ENCODE measurements around the gene OLIG1.

The OLIG1 gene

DNA sequence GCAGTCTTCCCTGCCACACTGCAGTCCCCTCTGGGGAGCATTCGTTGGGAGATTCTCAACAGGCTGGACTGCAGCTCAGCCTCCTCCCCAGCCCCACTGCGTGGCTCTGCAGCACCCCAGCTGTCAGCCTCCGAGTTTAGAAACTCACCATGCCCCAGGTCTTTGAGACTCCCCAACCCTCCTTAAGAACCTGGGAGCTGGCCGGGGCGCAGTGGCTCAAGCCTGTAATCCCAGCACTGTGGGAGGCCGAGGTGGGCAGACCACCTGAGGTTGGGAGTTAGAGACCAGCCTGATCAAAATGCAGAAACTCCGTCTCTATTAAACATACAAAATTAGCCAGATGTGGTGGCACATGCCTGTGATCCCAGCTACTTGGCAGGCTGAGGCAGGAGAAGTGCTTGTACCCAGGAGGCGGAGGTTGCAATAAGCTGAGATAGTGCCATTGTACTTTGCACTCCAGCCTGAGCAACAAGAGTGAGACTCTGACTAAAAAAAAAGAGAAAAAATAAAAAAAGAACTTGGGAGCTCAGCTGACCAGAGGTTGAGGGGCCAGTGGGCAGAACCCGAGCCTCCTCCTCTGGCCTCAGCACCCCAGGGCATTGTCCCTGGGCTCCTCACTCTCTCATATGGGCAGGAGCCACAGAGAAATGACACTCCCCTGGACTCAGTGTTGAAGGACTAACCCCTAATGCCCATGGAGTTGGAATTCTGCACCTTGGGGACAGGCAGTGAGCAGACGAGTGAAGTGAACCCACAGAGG is 38.6 kb upstream of the OLIG1 start:
- no peak for DNase-seq

DNA sequence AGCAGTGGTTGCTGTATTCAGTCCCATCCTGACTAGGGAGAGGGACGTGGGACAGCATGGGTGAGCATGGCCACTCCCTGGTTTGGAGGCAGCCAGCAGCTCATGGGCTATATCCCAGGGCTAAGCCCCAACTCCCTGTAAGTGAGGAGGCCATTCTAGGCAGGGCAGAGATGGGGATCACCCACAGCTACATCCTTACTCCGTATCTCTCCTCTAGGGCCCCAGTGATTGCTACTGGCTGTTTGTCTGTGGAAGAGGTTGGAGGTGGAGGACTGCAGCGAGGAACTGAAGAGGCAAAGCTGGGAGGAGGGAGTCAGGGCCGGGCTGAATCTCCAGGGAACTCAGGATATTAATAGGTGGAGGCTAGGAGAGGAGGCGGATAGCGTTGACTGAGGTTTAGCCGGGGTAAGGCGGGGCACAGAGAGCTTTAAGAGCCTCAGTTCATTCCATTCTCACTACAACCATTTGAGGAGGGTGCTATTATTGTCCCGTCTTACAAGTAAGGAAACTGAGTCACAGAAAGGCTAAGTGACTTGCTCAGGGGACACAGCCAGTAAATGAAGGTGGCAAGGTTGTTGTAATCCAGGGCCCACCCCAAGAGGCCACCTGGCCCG is 37.4 kb upstream of the OLIG1 start:
- DNase-seq, result no peak

DNA sequence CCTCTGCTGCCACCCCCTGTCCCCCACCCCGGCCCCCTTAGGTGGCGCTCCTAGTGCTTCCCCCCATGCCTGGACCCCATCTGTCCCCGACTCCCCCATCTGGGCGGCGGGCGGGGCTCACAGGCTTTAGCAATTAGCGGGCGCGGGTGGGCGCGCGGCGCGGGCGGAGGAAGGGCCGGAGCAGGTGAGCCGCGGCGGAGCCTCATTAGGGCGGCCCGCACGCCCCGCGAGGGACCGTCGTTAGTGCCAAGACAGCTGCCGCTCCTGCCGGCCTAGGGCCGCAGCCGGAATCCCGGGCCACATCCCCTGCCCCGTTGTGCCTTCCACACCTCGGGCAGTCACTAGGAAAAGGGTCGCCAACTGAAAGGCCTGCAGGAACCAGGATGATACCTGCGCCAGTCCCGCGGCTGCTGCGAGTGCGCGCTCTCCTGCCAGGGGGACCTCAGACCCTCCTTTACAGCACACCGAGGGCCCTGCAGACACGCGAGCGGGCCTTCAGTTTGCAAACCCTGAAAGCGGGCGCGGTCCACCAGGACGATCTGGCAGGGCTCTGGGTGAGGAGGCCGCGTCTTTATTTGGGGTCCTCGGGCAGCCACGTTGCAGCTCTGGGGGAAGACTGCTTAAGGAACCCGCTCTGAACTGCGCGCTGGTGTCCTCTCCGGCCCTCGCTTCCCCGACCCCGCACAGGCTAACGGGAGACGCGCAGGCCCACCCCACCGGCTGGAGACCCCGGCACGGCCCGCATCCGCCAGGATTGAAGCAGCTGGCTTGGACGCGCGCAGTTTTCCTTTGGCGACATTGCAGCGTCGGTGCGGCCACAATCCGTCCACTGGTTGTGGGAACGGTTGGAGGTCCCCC is 36.6 kb upstream of the OLIG1 start:
- DNase-seq, result no peak

DNA sequence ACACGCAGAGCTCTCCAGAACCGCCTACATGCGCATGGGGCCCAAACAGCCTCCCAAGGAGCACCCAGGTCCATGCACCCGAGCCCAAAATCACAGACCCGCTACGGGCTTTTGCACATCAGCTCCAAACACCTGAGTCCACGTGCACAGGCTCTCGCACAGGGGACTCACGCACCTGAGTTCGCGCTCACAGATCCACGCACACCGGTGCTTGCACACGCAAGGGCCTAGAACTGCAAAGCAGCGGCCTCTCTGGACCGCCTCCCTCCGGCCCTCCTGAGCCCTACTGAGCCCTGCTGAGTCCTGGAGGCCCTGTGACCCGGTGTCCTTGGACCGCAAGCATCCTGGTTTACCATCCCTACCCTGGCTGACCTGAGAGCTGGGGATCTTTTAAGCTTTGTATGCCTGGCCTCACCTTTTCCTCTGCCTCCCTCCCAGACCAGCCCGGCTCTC is 36.0 kb upstream of the OLIG1 start:
- no peak for DNase-seq

- no peak for DNase-seq
These were observed 34.8 kb upstream of the OLIG1 start for GRCh38 chr21:33035147-33035546.

GRCh38 chr21:33036430-33037162 is 33.3 kb upstream of the OLIG1 start:
- no peak for DNase-seq

GRCh38 chr21:33037501-33037900 is 32.4 kb upstream of the OLIG1 start:
- no peak for DNase-seq

GRCh38 chr21:33039536-33039935 is 30.4 kb upstream of the OLIG1 start:
- DNase-seq, result no peak

DNA sequence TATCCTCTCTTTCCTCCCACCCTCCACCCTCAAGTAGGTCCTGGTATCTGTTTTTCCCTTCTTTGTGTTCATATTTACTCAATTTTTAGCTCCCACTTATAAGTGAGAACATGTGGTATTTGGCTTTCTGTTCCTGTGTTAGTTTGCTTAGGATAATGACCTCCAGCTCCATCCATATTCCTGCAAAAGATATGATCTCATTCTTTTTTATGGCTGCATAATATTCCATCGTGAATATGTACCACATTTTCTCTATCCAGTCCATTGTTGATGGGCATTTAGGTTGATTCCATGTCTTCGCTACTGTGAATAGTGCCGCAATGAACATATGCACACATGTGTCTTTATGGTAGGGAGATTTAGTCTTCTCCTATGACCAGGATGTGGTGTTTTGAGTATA is 29.7 kb upstream of the OLIG1 start:
- no peak for DNase-seq

GRCh38 chr21:33041981-33042380 is 28.0 kb upstream of the OLIG1 start:
- DNase-seq, result no peak

DNA sequence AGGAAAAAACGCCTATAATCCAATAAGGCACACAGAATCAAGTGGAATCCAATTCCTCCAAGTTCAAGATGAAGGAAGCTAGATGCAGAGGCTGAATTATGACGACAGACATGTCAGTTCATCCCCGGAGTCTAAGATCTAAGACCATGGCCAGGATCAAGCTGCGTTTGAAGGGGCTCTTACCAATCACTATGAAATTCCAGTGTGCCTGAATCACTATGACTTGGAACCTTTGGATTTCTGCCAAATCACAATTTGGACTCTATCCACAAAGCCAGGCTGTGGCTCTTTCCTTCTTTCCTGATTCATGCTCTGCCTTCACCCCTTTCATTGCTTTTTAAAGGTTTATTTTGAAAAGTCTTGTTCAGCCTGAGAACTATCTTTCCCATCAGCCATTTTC is 27.1 kb upstream of the OLIG1 start:
- DNase-seq, result no peak

DNA sequence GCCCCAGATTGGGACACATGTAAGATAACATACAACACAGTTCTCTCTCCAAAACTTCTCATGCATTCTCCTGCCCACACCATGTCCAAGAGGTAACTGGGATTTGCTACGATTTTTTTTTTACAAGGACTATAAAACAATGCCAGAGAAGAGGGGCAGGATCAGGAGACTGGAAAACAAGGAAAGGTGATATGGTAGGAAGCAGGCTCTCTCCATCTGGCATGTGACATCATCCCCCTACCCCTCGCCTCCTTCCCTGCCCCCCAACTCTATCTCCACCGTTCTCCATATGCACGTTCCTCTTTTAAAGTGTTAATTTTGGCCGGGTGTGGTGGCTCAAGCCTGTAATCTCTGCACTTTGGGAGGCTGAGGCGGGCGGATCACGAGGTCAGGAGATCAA is 23.5 kb upstream of the OLIG1 start:
- DNase-seq, result no peak

DNA sequence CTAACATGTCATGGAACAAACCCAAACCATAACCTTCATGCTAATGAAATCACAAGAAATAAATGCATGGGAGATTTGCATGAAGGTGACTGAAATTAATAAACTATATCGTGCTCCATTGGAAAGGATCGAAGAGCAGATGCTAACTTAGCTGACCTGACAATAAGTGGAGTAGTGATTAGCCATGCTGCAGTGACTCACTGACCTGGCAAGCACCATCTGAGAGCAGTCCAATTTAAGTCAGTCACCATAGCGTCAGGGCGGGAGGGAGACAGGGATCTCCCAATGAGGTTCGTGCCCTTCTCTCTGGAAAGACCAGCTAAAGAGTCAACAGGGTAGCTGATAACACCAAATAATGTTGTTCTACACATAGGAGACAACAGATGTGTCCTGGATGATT is 22.7 kb upstream of the OLIG1 start:
- no peak for DNase-seq

- DNase-seq, result no peak
These were observed 18.0 kb upstream of the OLIG1 start for GRCh38 chr21:33051925-33052324.

DNA sequence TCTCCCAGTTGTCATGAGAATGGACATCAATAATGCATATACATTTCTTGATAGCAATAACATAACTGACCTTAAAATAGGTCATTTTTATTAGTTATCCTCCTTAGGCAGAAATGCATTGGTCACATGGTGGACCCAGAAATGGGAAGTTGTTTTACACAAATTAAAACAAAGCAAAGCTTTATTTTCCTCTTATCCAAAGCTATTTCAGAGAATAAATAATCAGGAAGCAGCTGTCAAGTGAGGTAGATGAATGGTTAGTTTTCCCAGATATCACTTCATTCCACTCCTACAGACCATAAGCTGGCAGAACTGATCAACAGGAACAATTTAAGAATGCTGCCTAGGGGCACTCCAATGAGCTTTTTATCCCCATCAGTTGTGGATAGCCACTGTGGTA is 16.0 kb upstream of the OLIG1 start:
- no peak for DNase-seq

- no peak for DNase-seq
These were observed 13.9 kb upstream of the OLIG1 start for GRCh38 chr21:33055991-33056390.

DNA sequence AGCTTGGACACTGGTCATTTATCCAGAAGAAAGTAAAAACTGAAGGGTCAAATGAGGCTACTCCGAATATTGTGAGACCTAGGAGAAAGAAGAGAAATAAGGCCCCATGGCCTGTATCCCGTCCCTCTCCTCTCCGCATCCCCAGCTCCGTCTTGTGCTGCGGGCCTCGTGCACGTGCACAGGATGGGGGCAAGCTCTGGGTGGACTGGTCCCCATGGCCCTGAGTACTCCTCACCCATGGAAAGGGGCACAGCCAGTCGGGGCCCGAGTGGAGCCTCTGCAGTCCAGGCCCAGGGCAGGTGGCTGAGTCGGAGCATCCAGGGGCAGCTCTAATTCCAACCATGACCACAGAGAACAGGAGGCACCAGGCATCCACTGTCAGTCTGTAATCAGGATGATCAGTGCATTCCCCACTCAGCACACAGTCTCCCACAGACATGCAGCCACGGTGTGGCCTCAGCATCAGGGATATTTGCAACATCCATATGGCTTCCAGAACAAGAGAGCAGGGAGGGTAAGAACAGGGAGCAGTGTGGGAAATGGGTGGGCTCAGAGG is 12.5 kb upstream of the OLIG1 start:
- DNase-seq, result no peak

DNA sequence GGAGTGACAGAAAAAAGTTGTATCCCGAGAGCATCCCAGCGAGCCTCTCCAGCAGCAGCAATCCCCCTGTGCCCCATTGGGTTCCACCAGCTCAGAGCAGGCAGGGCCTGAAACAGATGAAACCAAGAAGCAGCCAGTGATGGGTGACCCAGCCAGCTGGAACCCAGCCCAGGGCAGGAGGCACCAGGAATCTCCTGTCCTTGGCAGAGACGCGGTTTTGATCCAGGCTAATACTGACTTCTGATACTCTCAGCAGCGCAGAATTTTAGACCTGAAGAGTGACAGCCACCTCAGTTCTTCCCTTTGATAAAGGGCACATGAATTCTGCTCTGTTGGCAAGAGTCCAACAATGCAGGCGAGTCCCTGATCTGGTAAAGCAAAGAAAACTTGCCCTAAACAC is 11.4 kb upstream of the OLIG1 start:
- DNase-seq, result no peak

DNA sequence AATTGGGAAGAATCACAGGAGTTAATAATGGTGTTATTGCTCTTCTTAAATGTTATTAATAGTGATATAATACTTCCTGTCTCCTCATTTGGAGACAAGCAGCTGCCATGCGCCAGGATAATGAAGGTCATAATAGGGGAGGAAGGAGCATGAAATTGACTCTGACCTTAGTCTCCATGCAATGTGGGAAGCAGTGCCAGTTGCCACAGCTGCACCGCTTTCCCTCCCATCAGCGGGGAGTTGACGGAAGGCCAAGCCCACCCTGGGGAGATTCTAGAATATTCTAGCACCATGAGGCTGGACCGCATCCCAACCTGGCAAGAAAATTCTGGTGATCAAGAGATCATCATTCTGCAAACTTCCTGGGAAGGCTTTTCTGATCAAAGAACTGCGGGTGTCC is 11.0 kb upstream of the OLIG1 start:
- DNase-seq, result no peak

DNA sequence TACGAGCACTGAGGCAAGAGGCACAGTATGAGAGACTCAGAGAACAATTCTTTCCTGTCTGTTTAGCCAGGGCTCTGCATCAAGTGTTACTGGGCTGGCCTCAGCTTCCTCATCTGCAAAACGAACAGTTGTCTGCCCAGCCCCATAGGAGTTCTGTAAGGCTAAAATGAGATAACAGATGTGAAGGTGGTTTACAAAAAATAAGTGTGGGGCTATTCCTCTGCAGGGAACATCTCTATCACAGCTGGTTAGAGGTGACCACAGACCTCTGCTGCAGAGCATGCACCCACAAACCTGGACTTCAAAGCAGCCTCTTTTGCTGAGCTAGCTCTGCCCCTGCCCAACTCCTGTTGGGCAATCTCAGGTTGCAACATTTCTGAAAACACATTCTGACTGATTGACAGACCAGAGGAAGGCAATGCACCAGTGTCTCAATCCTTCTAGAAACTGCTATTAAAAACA is 10.5 kb upstream of the OLIG1 start:
- no peak for DNase-seq

DNA sequence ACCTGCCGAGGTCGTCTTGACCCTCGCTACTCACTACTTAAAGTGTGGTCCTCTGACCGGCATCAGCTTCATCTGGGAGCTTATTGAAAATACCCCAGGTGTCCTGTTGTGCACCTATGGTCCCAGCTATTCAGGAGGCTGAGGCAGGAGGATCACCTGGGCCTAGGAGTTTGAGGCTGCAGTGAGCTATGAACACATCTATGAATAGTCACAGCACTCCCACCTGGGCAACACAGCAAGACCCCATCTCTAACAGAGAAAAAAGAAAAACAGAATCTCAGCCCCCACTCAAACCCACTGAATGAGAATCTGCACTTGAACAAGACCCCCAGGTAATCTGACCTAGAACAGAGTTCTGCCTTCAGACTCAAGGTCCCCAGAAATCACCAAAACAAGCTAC is 8.7 kb upstream of the OLIG1 start:
- DNase-seq, result no peak

DNA sequence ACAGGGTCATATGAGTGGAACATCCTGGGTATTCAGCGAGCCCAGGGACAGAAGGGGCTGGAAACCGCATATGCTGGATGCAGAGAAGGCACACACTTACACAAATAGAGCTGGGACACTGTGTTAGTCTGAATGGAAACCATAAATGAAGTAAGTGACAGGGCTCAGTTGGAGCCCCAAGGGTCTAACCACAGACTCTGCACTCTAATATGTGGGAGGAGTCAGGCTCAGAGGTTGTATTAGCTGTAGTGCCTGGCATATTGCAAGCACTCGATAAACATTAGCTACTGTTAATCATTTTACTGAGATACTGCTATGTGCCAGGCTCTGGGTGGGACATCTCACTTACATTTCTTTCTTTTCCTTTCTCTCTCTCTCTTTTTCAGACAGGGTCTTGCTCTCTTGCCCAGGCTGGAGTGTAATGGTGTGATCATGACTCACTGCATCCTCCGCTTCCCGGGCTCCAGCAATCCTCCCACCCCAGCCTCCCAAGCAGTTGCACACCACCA is 6.5 kb upstream of the OLIG1 start:
- DNase-seq, result no peak
